ENCODE measurements around the gene BTF3L4. TPM values are rescaled to one million over a fixed set of nuclear protein-coding genes. Genes with fewer than 3 reads are reported as not detected.
"Not testable (repeated sequence)": the region's sequence is repeated elsewhere in the genome, so short reads cannot be mapped to it uniquely, and the experiment has no call there.

Gene BTF3L4
- total RNA-seq, 2 experiments from 2014 or later, result 29.4 to 34.1 TPM

DNA sequence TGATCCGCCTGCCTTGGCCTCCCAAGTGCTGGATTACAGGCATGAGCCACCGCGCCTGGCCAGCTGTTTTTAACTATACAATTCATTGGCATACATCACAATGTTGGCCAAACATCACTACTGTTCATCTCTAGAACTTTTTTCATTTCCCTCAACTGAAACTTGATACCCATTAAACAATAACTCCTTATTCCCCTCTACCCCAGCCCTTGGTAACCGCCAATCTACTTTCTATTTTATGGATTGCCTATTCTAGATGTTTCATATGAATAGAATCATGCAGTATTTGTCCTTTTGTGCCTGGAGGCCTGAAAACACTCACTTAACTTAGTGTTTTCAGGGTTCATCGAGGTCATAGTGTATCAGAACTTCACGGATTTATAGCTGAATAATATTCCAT is 16.2 kb downstream of the BTF3L4 start:
- H3K4me3 Mint-ChIP-seq, result no peak overlapping the region
- ATAC-seq (ENCODE audit: poor library complexity) (no peak), DNase-seq (no peak)
- CTCF ChIA-PET, result interaction anchor here (0.8 kb wide), 1 partner anchor 40 kb away, joined by 4 read pairs; no protein-coding TSS in a partner anchor
- no peak overlapping the region for H3K4me3 ChIP-seq (ENCODE audit: low read length)
- H3K27ac ChIP-seq (ENCODE audit: low read depth in 1 of 2, low read length in 2 of 2), result no peak overlapping the region
- POLR2A ChIA-PET, result no interaction called here
- TF ChIP-seq, protein P1, sequence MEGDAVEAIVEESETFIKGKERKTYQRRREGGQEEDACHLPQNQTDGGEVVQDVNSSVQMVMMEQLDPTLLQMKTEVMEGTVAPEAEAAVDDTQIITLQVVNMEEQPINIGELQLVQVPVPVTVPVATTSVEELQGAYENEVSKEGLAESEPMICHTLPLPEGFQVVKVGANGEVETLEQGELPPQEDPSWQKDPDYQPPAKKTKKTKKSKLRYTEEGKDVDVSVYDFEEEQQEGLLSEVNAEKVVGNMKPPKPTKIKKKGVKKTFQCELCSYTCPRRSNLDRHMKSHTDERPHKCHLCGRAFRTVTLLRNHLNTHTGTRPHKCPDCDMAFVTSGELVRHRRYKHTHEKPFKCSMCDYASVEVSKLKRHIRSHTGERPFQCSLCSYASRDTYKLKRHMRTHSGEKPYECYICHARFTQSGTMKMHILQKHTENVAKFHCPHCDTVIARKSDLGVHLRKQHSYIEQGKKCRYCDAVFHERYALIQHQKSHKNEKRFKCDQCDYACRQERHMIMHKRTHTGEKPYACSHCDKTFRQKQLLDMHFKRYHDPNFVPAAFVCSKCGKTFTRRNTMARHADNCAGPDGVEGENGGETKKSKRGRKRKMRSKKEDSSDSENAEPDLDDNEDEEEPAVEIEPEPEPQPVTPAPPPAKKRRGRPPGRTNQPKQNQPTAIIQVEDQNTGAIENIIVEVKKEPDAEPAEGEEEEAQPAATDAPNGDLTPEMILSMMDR (IDR thresholded peaks at IDR 0.05), result no peak
- H3K4me1 ChIP-seq (ENCODE audit: insufficient read depth, low read length), result no peaks in the 10 kb centered on the region
- no peak overlapping the region for H3K27ac Mint-ChIP-seq
- no peaks in the 10 kb centered on the region for H3K27me3 ChIP-seq (ENCODE audit: control insufficient read depth in 1 of 2, insufficient read depth in 2 of 2, low read length in 2 of 2)
- peaks cover 32% of the 10 kb centered on the region for H3K36me3 ChIP-seq (ENCODE audit: insufficient read depth, low read length)
- no peaks in the 10 kb centered on the region for H3K9me3 Mint-ChIP-seq
- peaks cover 43% of the 10 kb centered on the region for H3K4me1 Mint-ChIP-seq (ENCODE audit: low read depth)
- H3K9me3 ChIP-seq (ENCODE audit: control insufficient read depth in 1 of 2, insufficient read depth in 1 of 2, low read length in 2 of 2), result no peaks in the 10 kb centered on the region
- intact Hi-C loops (cut with DNase I, micrococcal nuclease), result no loop called here
- no peaks in the 10 kb centered on the region for H3K27me3 Mint-ChIP-seq
- H3K36me3 Mint-ChIP-seq (ENCODE audit: low read depth), result peaks cover 63% of the 10 kb centered on the region

DNA sequence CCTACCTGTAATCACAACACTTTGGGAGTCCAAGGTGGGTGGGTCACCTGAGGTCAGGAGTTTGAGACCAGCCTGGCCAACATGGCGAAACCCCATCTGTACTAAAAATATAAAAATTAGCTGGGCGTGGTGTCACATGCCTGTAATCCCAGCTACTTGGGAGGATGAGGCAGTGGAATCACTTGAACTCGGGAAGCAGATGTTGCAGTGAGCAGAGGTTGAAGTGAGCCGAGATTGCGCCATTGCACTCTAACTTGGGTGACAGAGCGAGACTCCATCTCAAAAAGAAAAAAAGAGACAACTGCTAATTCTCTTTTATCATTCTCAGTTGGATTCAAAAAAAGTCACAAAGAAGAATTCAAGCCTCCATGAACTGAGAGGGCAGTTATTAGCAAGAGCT is 21.2 kb downstream of the BTF3L4 start:
- H3K4me3 ChIP-seq (ENCODE audit: low read length); POLR2A ChIA-PET; H3K27ac ChIP-seq (ENCODE audit: low read depth in 1 of 2, low read length in 2 of 2); H3K27me3 ChIP-seq (ENCODE audit: control insufficient read depth in 1 of 2, insufficient read depth in 2 of 2, low read length in 2 of 2); H3K4me1 ChIP-seq (ENCODE audit: insufficient read depth, low read length); intact Hi-C loops (cut with DNase I, micrococcal nuclease); H3K27ac Mint-ChIP-seq; H3K27me3 Mint-ChIP-seq; H3K9me3 Mint-ChIP-seq; H3K4me3 Mint-ChIP-seq; H3K9me3 ChIP-seq (ENCODE audit: control insufficient read depth in 1 of 2, insufficient read depth in 1 of 2, low read length in 2 of 2); ATAC-seq (ENCODE audit: poor library complexity); DNase-seq: not testable (repeated sequence)
- H3K4me1 Mint-ChIP-seq (ENCODE audit: low read depth), result peaks cover 18% of the 10 kb centered on the region
- CTCF ChIA-PET, result interaction anchor here (0.6 kb wide), 1 partner anchor 11 kb away, joined by 3 read pairs; no protein-coding TSS in a partner anchor
- peaks cover 53% of the 10 kb centered on the region for H3K36me3 Mint-ChIP-seq (ENCODE audit: low read depth)
- peaks cover 22% of the 10 kb centered on the region for H3K36me3 ChIP-seq (ENCODE audit: insufficient read depth, low read length)

DNA sequence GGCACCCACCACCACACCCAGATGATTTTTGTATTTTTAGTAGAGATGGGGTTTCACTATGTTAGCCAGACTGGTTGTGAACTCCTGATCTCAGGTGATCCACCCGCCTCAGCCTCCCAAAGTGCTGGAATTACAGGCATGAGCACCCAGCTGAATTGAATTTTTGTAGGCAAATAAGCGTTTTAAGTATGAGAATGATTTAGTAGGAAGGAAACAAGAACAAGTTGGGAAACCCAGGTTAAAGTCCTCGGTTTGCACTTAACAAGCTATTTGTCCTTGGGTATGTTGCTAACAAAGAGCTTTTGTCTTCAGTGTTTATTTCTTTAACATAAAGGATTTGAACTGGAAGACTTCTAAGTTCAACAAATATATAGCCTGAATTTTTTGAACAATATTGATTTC is 23.9 kb downstream of the BTF3L4 start:
- ATAC-seq (ENCODE audit: poor library complexity) (no peak), DNase-seq (no peak)
- no peaks in the 10 kb centered on the region for H3K27me3 Mint-ChIP-seq
- intact Hi-C loops (cut with DNase I, micrococcal nuclease), result no loop called here
- no peak overlapping the region for H3K4me3 Mint-ChIP-seq
- H3K4me1 ChIP-seq (ENCODE audit: insufficient read depth, low read length), result no peaks in the 10 kb centered on the region
- H3K27me3 ChIP-seq (ENCODE audit: control insufficient read depth in 1 of 2, insufficient read depth in 2 of 2, low read length in 2 of 2), result no peaks in the 10 kb centered on the region
- H3K27ac ChIP-seq (ENCODE audit: low read depth in 1 of 2, low read length in 2 of 2), result no peak overlapping the region
- peaks cover 25% of the 10 kb centered on the region for H3K36me3 ChIP-seq (ENCODE audit: insufficient read depth, low read length)
- ChIA-PET CTCF (interaction anchor here (1.0 kb wide), 1 partner anchor 13 kb away, joined by 3 read pairs; no protein-coding TSS in a partner anchor), POLR2A (no interaction called here)
- peaks cover 15% of the 10 kb centered on the region for H3K4me1 Mint-ChIP-seq (ENCODE audit: low read depth)
- H3K9me3 Mint-ChIP-seq, result no peaks in the 10 kb centered on the region
- peaks cover 62% of the 10 kb centered on the region for H3K36me3 Mint-ChIP-seq (ENCODE audit: low read depth)
- H3K4me3 ChIP-seq (ENCODE audit: low read length), result no peak overlapping the region
- TF ChIP-seq, protein P1 (IDR thresholded peaks at IDR 0.05), result no peak
- H3K9me3 ChIP-seq (ENCODE audit: control insufficient read depth in 1 of 2, insufficient read depth in 1 of 2, low read length in 2 of 2), result no peaks in the 10 kb centered on the region
- H3K27ac Mint-ChIP-seq, result no peak overlapping the region

DNA sequence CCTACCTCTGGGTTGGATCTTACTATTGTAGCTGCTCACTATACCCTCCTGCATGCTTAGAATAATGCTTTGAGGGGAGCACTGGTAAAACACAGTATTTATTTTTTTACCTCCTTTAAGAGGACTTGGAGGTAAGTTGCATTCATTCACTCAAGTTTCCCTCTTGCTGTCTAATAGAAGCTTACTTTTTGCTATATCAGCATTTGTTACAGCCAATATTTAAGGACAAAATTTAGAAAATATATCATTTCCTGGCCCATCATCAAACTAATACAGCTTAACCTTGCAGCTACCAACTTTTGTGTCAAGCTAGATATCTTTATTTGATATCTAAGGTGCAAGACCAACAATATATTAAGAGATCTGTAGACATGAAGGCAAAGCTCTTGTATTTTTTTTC is 31.8 kb downstream of the BTF3L4 start:
- H3K27me3 Mint-ChIP-seq; ATAC-seq (ENCODE audit: poor library complexity); H3K27ac ChIP-seq (ENCODE audit: low read depth in 1 of 2, low read length in 2 of 2); H3K9me3 Mint-ChIP-seq; POLR2A ChIA-PET; H3K4me1 Mint-ChIP-seq (ENCODE audit: low read depth); intact Hi-C loops (cut with DNase I, micrococcal nuclease); H3K4me3 Mint-ChIP-seq; H3K27me3 ChIP-seq (ENCODE audit: control insufficient read depth in 1 of 2, insufficient read depth in 2 of 2, low read length in 2 of 2); H3K9me3 ChIP-seq (ENCODE audit: control insufficient read depth in 1 of 2, insufficient read depth in 1 of 2, low read length in 2 of 2); H3K4me1 ChIP-seq (ENCODE audit: insufficient read depth, low read length); H3K4me3 ChIP-seq (ENCODE audit: low read length); H3K27ac Mint-ChIP-seq; DNase-seq: not testable (repeated sequence)
- CTCF ChIA-PET, result interaction anchor here (0.7 to 1.1 kb wide), 2 partner anchors 11 to 57 kb away, joined by 3 to 4 read pairs; no protein-coding TSS in a partner anchor
- peaks cover 67% of the 10 kb centered on the region for H3K36me3 Mint-ChIP-seq (ENCODE audit: low read depth)
- H3K36me3 ChIP-seq (ENCODE audit: insufficient read depth, low read length), result peaks cover 39% of the 10 kb centered on the region

DNA sequence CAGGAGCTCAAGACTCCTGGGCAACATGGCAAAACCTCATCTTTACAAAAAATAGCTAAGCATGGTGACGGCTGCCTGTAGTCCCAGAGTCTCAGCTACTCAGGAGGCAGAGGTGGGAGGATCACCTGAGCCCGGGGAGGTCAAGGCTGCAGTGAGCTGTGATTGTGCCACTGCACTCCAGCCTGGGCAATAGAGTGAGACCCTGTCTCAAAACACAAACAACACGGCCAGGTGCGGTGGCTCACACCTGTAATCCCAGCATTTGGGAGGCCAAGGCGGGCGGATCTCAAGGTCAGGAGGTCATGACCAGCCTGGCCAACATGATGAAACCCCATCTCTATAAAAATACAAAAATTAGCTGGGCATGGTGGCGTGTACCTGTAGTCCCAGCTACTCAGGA is 38.2 kb downstream of the BTF3L4 start:
- ATAC-seq (ENCODE audit: poor library complexity); intact Hi-C loops (cut with DNase I, micrococcal nuclease); H3K4me1 Mint-ChIP-seq (ENCODE audit: low read depth); H3K27me3 ChIP-seq (ENCODE audit: control insufficient read depth in 1 of 2, insufficient read depth in 2 of 2, low read length in 2 of 2); H3K4me3 Mint-ChIP-seq; DNase-seq; H3K4me3 ChIP-seq (ENCODE audit: low read length); H3K36me3 ChIP-seq (ENCODE audit: insufficient read depth, low read length); H3K9me3 Mint-ChIP-seq; H3K4me1 ChIP-seq (ENCODE audit: insufficient read depth, low read length); CTCF ChIA-PET; H3K27me3 Mint-ChIP-seq; H3K9me3 ChIP-seq (ENCODE audit: control insufficient read depth in 1 of 2, insufficient read depth in 1 of 2, low read length in 2 of 2); H3K27ac ChIP-seq (ENCODE audit: low read depth in 1 of 2, low read length in 2 of 2); H3K27ac Mint-ChIP-seq; POLR2A ChIA-PET: not testable (repeated sequence)
- peaks cover 22% of the 10 kb centered on the region for H3K36me3 Mint-ChIP-seq (ENCODE audit: low read depth)
